Thoracic aorta (tissue), 2 donors: ENCODE data around the gene ZNG1B. TPM values are rescaled to one million over a fixed set of nuclear protein-coding genes. Genes with fewer than 3 reads are reported as not detected.
"Not testable (repeated sequence)": the region's sequence is repeated elsewhere in the genome, so short reads cannot be mapped to it uniquely, and the experiment has no call there.

Experiments used
- ATAC-seq: fragments of 150-250 bp; one replicate; pipeline ENCODE4 v1.8.0; 2017; ENCODE audit warnings: low read depth; ENCODE audit not compliant: insufficient number of reproducible peaks, low FRiP score
- DNase-seq: peaks from one replicate; pipeline ENCODE4 v3.0.0-alpha.2; 2020; ENCODE audit warnings: low spot score
- H3K27ac ChIP-seq, 2 donors: fragments of 200-600 bp; sonication (generic); 1 replicate in 1 of 2; 2 replicates in 1 of 2; pipeline ENCODE4 v1.5.1; 2016; ENCODE audit warnings: mild to moderate bottlenecking in 2 of 2, moderate library complexity in 2 of 2
- H3K27me3 ChIP-seq: fragments of 200-600 bp; sonication (generic); replicated peaks from 2 replicates; pipeline ENCODE4 v1.6.0; 2016; ENCODE audit warnings: mild to moderate bottlenecking; ENCODE audit not compliant: insufficient read depth
- H3K36me3 ChIP-seq: fragments of 200-600 bp; sonication (generic); one replicate; pipeline ENCODE4 v1.5.1; 2016
- H3K4me1 ChIP-seq, 2 donors: fragments of 200-600 bp; sonication (generic); 1 replicate in 1 of 2; 2 replicates in 1 of 2; pipeline versions ENCODE4 v1.5.1 to v1.6.0; 2016; ENCODE audit warnings: low read depth in 2 of 2, mild to moderate bottlenecking in 1 of 2; ENCODE audit not compliant: control insufficient read depth in 1 of 2
- H3K4me3 ChIP-seq: fragments of 200-600 bp; sonication (generic); 2 replicates; pipeline ENCODE4 v1.5.1; 2016; ENCODE audit warnings: mild to moderate bottlenecking
- H3K9me3 ChIP-seq: fragments of 200-600 bp; sonication (generic); 2 replicates; pipeline ENCODE4 v1.5.1; 2016
- total RNA-seq, 2 donors: library from RNA; depleted of rRNA; stranded (reverse); fragments of >200 nt; gene quantifications; one replicate each; pipeline versions ENCODE4 v1.1.0 to v1.2.3, GENCODE V29; 2016

ZNG1B gene
- total RNA-seq, 2 donors from 2014 or later: 15.4 to 34.1 TPM

DNA sequence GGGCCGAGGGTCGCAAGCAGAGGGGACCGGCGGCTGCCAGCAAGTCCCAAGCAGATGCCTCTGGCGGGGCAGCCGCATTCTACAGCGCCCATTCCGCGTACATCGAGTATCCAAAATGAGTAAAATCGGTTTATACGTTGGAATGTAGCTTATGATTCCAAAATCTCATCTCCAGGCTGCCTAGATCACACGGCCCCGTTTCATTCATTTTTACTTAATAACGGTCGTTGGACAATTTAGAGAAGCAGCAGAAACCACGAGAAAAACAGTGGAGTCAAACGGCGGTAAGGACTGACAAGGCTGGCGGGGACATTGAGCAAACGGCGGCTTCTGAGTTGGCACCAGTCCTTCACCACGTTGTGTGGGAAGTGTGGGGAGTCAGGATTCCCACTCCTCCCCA lies 66.6 kb downstream of the ZNG1B start:
- not testable (repeated sequence) for H3K27me3 ChIP-seq, H3K36me3 ChIP-seq, ATAC-seq, DNase-seq, H3K9me3 ChIP-seq, H3K27ac ChIP-seq
- Histone ChIP-seq H3K4me1 (peaks cover 13 to 19% of the 10 kb centered on the region in 2 donors), H3K4me3 (peak overlapping the region; percentile 76)

DNA sequence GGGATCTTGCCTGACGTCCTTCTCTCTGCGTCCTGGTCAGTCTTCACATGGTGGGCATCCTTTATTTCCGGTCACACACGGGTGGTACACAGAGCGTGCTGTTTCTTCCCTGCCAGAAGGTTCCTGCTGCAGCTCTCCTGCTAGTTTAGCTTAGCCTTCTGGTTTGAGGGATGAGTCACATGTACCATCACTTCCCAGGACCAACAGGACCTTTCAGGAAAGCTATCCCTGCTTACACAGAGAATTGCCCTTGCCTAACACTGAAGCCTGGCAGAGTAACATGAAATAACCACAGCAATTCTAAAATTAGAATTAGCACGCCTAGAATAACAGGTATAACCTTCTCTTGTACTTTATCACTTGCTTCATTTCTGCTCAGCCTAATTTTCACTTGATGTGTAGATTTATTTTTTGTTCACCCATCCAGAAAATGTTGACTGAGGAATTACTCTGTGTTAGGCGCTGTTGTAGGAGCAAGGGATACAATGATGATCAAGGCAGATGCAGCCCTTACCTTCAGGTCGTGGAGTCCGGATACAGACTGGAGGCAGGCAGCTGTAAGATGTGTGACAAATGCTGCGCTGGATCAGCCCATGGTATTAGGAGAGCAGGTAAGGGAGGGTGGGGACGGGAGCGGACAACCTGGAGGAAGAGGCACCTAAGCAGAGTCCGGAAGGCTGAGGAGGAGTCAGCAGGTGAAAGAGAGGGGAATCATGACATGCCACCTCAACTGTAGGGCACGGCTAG lies 70.1 kb downstream of the ZNG1B start:
- H3K27me3 ChIP-seq, ATAC-seq: not testable (repeated sequence)

DNA sequence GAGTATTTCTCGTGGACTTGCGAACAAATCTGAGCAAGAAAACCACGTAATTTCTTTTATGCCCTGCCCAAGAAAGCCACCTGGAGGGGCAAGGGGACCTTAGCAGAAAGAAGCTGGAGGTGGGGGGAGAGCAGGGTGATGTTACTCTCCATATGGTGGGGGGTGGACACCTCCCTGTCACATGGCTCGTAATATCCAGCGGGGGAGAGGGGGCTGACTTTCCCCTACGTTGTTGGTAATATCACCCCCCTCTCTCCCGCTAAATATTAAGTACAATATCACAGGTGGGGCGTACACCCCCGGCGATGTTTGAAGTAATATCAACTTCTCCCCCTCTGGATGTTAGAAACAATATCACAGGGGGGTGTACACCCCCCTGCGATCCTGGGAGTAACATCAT lies 70.7 kb downstream of the ZNG1B start:
- not testable (repeated sequence) for H3K4me3 ChIP-seq, DNase-seq, ATAC-seq, H3K9me3 ChIP-seq, H3K27me3 ChIP-seq, H3K36me3 ChIP-seq, H3K27ac ChIP-seq
- peaks cover 7 to 10% of the 10 kb centered on the region in 2 donors for H3K4me1 ChIP-seq

More for the DNA sequence above, 70.1 kb downstream of the ZNG1B start:
- DNase-seq, H3K9me3 ChIP-seq, H3K36me3 ChIP-seq, H3K27ac ChIP-seq, H3K4me3 ChIP-seq: not testable (repeated sequence)
- H3K4me1 ChIP-seq: peaks cover 7 to 16% of the 10 kb centered on the region in 2 donors

DNA sequence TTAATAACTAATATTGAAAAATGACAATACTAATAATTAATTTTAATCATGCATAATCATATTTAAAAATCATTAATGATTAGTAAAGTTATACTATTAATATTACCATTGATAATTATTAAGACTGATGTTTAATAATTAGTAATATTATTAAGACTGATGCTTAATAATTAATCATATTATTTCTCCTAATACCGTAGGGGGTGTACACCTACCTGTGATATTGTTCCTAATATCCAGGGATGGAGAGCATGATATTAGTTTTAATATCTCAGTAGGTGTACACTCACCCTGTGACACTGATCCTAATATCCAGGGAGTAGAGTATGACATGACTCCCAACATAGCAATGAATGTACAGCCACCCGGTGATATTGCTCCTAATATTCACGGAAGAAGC lies 73.4 kb downstream of the ZNG1B start:
- not testable (repeated sequence) for H3K27ac ChIP-seq, H3K4me3 ChIP-seq, ATAC-seq, H3K36me3 ChIP-seq, H3K4me1 ChIP-seq, H3K9me3 ChIP-seq, DNase-seq, H3K27me3 ChIP-seq

DNA sequence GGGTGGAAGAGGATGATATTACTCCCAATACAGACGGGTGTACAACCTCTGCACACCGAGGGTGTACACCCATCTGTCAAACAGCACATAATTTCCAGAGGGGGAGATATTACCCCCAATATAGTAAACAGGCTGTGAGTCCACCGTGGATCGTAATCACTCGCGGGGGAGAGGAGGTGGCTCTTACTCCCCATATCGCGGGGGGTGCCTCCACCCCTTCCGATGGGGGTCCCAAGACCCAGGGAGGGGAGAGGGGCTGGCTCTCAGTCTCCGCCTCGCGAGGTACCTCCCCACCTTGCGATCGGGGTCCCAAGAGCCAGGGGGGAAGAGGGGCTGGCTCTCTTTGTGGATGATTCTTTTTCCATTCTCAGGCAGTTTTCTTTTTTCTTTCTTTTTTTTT lies 74.4 kb downstream of the ZNG1B start:
- not testable (repeated sequence) for H3K27me3 ChIP-seq, H3K36me3 ChIP-seq, H3K4me3 ChIP-seq, H3K9me3 ChIP-seq, DNase-seq, H3K27ac ChIP-seq, H3K4me1 ChIP-seq, ATAC-seq

DNA sequence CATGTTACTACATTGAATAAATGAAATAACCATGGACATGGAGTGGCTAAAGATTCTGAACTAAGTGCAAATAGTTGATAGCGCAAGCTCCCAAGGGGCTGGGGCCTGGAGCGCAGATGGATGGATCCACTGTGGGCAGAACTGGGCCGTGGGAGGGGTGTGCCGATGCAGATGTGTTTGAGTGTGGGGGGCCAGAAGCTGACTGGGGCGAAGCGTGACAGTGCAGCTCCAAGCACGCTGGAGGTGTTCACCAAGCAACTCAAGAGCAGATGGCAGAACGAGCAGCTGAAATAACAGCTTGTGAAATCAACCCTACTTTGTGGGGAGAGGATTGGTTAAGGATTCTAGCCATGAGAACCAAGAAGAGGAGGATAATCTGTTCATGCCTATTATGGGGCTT lies 78.0 kb downstream of the ZNG1B start:
- not testable (repeated sequence) for H3K36me3 ChIP-seq, H3K27ac ChIP-seq, DNase-seq, H3K27me3 ChIP-seq, H3K4me3 ChIP-seq, ATAC-seq, H3K4me1 ChIP-seq, H3K9me3 ChIP-seq

DNA sequence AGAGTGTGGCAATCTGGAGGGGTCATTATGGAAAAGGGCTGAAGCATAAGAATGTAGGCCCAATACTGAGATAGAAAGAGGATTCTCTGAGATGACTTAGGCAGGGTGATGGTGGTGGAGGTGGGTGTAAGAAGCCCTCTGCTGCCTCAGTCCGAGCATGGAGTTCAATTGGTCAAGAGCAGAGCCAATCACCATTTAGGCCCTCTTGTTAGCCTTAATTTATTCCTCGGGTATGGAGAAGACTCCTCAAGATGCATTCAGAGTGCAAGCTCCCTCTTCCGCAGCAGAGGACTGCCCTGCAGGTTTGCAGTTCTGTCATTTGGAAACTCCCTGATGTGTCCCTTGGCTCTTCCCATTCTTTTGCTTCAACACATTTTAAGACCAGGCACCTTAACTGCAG lies 78.5 kb downstream of the ZNG1B start:
- H3K9me3 ChIP-seq, H3K4me1 ChIP-seq, H3K27ac ChIP-seq, H3K4me3 ChIP-seq, DNase-seq, ATAC-seq, H3K27me3 ChIP-seq, H3K36me3 ChIP-seq: not testable (repeated sequence)

DNA sequence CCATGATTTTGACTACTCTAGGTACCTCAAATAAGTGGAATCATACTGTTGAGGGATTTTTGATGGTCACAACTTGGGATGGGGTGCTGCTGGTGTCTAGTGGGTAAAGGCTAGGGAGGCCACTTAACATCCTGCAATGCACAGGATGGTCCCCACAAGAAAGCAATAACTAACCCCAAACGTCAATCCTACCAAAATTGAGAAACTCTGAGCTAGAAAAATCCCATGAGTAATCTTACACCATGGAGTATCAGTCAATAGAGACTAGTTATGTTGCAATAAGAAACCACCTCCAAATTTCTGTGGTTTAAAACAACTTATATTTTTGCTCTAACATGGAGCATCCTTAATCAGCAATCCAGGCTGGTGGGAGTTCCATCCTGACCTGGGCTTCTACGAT lies 79.5 kb downstream of the ZNG1B start:
- not testable (repeated sequence) for H3K27ac ChIP-seq, ATAC-seq, DNase-seq, H3K9me3 ChIP-seq, H3K27me3 ChIP-seq, H3K36me3 ChIP-seq, H3K4me3 ChIP-seq, H3K4me1 ChIP-seq

DNA sequence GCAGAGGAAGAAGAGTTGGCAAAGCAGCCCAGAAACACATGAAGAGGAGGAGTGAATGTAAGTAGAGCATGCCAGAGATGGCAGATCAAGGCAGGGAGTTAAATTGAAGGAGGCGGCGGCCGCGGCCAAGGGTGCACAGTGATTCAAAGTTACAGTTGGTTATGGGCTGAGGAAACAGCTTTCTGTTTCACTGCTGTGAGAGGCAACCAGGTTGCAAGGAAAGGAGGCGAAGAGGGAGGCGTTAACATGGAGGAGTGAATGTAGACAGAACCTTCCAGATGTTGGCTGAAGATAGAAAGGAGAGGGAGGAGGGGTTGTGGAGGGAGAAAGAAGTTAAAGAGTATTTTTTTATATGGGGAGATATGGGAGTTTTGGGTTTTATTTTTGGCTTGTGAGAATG lies 83.3 kb downstream of the ZNG1B start:
- not testable (repeated sequence) for ATAC-seq, DNase-seq, H3K9me3 ChIP-seq, H3K4me1 ChIP-seq, H3K4me3 ChIP-seq, H3K36me3 ChIP-seq, H3K27me3 ChIP-seq, H3K27ac ChIP-seq

DNA sequence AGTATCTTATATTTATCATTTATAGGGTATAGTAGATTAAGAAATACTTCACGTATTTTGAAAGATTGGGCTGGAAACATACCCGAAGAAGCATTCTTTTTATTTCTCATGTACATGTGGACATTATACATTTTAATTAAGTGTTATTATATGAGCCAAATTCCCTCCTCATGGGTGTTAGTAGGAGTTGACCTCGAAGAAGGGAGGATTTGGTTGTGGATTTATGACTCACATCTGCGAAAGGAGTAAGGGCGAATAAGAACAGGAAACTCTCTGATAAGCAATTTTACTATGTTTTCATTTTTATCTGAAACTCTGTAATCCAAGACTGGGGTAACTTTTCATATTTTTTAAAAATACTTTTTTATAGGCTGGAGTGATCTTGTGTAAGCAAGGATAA lies 84.0 kb downstream of the ZNG1B start:
- not testable (repeated sequence) for H3K9me3 ChIP-seq, H3K27me3 ChIP-seq, H3K4me1 ChIP-seq, H3K27ac ChIP-seq, DNase-seq, H3K4me3 ChIP-seq, H3K36me3 ChIP-seq, ATAC-seq

DNA sequence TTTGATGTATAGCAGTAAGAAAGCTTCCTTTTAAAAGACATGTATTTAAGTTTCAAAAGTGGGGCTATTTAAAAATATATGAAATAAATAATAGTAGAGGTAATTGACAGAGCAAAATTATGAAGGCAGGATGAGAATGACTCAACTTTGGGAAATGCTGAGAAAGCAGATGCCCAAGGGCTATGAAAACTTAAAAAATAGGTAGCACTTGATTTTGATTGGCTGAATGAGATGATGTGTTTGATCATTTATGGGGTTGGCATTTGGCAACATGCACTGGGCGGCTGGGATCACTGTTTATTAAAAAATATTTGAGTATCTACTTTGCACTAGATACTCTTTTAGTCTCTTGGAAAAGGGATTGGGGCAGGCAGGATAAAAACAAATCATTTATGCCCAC lies 87.5 kb downstream of the ZNG1B start:
- H3K27ac ChIP-seq, H3K27me3 ChIP-seq, H3K9me3 ChIP-seq, H3K4me1 ChIP-seq, ATAC-seq, H3K36me3 ChIP-seq, H3K4me3 ChIP-seq, DNase-seq: not testable (repeated sequence)

DNA sequence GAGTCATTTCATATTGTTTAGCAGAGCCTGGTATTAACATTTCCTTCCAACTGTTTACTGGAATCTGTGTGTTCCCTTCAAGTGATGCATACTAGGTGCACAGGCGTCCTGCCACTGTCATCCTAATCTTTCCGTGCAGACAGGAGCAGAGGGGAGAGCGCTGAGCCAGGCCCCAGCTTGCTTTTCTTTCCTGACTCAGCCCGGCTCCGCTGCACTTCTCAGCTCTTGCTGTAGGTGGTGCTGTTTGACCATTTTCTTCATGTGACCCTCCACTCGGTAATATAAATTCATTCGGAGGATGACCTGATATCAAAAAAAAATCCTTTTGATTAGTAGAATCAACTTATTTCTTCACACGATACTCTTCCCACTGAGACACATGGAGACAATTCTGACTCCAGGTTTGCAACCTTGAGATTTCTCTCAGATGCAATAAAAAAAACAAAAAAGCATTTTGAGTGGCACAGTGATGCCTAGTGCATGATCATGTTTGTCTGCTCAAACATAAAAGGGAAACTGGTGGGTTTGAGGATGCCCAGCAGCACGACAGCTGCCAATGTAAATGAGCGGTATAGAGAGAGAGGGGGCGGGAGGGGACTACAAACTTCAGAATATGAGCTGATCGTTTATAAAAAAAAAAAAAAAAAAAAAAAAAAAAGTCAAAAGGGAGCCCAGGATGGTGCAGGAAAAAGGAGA lies 90.0 kb downstream of the ZNG1B start:
- H3K27ac ChIP-seq, ATAC-seq, DNase-seq, H3K4me3 ChIP-seq, H3K4me1 ChIP-seq, H3K36me3 ChIP-seq, H3K9me3 ChIP-seq, H3K27me3 ChIP-seq: not testable (repeated sequence)
